HPDE6-E6E7 (cell line): ENCODE results near the gene TLK1.
"Not testable (repeated sequence)": the region's sequence is repeated elsewhere in the genome, so short reads cannot be mapped to it uniquely, and the experiment has no call there.

Experiments used
- DNase-seq: peaks from one replicate; pipeline ENCODE4 v3.0.0; 2011; ENCODE audit warnings: missing footprints; ENCODE audit errors: extremely low spot score

The TLK1 gene

DNA sequence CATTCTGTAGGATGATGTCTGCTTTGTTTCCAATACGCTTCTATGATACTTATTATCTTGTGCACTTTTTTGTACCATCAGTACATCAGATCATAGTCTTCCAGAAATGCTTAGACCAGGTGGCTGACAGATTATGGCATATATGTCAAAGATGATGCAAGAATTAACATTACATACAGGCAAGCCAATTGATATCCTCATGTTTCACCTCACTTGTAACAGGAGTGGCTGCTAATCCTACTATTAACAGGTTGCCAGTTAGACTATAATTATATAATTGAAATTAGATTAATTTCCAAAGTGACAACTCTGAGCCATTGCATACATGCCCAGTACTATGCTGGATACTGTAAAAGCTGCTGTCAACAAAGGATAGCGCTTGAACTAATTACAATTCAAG, 77.2 kb downstream of the TLK1 start:
- no peak for DNase-seq

DNA sequence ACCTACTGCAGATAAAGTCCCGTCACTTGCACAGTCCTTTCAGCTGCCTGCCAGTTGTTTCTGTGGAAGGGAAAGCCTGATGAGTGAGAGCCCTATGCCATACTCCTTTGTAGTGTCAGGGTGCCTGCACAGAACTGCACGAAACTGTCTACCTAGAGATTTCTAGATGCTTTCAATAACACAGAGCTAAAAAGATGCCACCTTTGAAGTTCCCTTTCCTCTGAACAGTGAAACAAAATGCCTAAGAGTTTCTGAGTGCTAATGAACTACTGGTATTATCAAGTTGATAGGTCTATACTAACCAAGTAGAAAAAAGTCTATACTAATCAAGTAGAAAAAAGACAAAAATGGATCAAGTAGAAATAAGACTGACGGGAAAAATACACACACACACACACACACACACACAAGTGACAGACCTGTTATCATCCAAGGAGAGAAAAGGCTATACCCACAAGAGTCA, 79.0 kb downstream of the TLK1 start:
- DNase-seq, result no peak

DNA sequence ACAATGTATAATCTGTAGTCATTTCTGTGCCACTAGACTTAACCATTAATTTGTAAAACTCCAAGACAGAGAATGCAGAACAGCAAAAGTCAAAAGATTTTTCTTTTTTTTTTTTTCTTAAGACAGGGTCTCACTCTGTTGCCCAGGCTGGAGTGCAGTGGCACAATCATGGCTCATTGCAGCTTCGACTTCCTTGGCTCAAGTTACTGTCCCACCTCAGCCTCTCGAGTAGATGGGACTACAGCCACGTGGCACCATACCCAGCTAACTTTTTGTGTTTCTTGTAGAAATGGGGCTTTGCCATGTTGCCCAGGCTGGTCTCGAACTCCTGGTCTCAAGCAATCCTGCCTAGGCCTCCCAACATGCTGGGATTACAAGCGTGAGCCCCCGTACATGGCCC, 80.1 kb downstream of the TLK1 start:
- no peak for DNase-seq

DNA sequence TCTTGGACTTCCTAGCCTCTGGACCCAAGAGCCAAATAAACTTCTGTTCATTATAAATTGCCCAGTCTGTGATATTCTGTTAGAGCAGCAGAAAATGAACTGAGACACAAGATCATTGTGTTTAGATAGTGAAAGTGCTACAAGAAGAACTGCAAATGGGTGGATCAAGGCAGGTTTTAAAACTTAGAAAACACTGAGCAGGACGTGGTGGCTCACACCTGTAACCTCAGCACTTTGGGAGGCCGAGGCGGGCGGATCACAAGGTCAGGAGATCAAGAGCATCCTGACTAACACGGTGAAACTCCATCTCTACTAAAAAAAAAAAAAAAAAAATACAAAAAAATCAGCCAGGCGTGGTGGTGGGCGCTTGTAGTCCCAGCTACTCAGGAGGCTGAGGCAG, 84.3 kb downstream of the TLK1 start:
- not testable (repeated sequence) for DNase-seq

DNA sequence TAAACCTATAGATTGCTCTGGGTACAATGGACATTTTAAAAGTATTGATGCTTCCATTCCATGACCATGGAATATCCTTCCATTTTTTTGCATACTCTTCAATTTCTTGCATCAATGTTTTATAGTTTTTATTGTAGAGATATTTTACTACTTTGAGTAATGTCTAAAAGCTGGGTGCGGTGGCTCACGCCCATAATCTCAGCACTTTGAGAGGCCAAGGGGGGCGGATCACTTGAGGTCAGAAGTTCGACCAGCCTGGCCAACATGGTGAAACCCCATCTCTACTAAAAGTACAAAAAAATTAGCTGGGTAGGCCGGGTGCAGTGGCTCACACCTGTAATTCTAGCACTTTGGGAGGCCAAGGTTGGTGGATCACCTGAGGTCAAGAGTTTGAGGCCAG, 88.5 kb downstream of the TLK1 start:
- no peak for DNase-seq

DNA sequence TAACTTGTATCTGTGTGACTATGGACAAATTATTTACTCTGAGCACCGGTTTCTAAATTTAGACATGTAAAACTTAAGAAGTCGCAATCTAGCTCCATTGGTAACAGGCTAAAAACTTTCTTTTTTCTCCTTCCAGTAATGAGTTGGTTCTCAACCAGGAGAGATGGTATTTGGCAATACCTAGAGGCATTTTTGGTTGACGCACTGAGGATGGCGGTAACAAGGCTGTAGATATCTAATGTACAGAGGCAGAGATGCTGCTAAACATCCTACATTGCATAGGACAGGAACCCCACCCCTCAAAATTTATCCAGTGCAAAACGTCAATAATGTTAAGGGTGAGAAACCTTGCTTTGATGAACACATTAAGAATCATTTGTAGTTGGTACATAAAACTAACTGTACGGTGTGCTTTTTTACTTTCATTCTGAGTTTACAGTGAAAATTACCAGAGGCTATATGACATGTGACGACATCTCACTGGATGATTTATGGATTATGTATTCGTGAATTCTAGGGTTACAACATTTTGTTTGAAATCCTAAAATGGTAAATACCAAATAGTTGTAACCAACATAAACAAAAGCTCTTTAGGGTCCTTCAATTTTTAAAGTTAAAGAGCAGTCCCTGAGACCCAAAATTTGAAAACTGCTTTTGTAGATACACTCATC, 91.3 kb downstream of the TLK1 start:
- DNase-seq, result no peak

DNA sequence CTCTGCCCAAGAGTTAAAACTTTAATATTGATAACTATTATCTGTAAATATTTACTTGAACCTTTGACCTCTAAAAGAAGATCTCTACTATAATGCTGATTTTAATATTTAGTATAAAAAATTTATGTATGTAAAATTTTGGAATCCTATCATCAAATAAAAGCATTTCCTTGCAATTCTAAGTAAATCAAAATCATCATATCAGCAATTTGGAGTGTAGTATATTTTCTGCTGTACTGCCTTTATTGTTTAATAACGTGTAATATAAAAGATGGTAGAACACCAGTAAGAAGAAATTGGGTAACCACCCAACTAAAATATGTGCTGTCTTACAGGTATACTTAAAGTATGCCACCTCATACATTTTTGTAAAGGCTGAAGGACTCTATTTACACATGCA, 94.6 kb downstream of the TLK1 start:
- no peak for DNase-seq

DNA sequence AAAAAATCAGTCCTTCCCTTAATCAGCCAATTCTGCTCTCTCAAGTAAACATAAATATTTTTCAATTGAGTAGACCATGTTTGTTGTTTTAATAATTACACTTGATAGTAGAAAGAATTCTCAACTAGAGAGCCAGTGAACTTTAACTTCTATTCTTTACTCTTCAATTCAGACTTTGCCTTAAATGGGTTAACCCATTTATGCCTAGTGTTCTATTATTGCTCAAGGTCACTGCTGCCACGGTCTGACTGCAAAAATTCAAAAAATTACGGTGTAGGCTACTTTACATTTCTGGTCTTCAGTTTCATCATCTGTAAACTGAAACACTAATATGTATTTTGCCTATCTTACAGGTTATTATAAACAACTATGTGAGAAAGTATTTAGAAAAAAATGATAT, 103.1 kb downstream of the TLK1 start:
- no peak for DNase-seq

DNA sequence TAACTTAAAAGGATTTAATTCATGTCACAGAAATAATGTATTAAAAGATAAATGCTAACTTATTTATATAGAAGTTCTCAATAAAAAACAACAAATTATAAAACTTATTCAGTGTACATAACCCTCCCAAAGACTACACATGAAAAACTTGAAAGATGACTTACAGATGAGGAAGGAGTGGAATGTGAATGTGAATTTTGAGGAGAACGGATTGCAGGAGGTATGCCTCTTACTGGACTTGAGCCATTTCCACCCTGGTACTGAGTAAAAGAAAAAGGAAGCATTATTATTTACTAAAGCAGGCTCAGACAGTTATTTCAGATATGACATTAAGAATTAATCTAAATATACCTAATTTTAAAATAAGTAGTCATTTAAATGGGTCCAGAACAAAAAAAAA, 104.4 kb downstream of the TLK1 start:
- DNase-seq, result no peak

DNA sequence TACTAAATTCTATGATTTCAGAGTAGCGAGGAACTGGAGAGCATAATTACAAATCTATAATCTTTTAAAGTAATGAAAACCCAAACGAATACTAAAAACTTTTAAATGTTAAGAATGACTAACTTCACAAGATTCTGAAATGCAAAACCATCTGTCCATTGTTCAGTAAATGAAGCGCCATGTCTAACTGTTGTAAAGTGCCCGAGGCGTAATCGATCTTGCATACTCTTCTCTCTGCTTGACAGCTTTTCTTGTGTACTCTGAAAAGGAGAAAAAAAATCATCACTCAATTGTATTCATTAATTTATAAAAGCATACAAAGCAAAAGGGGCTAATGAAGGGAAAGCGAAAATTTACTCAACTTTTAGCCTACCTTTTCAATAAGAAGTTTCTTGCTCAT, 111.0 kb downstream of the TLK1 start:
- DNase-seq, result no peak

DNA sequence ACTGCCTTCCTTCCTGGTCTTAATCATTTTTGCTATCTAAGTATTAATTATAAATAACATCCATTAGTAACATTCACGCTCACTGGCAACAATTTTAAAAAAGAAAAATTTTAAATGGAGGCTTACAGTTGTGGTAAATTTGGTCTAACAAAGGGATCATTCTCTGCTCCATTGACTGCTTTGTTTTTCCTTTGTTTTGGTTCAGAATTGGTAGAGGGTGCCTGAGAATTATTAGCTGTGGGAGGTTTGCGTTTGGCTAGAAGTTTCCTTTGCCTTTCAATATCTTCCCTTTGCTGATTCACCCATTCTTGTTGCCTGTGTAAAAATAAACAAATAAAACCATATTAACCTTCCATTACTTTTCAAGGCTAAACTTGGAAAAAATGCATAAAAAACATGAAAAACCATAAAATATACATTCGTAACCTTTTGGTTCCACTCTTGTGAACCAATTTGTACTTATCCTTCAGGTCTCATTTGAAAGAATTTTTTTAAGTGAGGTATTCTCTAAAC, 114.6 kb downstream of the TLK1 start:
- DNase-seq, result no peak

DNA sequence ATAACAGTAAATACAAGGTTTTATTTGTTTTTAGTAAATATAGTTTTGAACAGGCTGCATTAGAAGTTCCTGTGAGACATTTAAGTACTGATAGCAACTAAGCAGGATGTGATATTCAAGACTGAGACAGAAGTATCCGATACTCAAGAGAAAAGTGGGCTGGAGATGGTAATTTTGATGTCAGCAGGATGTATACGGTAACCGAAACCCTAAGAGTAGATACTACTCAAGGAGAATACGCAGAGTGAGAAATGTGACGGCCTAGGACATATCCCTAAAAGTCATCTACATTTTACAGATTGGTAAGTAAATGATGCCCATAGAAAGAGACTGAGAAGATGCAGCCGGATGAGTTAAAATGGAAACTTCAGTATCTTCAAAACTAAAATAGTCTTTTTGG, 116.3 kb downstream of the TLK1 start:
- no peak for DNase-seq

DNA sequence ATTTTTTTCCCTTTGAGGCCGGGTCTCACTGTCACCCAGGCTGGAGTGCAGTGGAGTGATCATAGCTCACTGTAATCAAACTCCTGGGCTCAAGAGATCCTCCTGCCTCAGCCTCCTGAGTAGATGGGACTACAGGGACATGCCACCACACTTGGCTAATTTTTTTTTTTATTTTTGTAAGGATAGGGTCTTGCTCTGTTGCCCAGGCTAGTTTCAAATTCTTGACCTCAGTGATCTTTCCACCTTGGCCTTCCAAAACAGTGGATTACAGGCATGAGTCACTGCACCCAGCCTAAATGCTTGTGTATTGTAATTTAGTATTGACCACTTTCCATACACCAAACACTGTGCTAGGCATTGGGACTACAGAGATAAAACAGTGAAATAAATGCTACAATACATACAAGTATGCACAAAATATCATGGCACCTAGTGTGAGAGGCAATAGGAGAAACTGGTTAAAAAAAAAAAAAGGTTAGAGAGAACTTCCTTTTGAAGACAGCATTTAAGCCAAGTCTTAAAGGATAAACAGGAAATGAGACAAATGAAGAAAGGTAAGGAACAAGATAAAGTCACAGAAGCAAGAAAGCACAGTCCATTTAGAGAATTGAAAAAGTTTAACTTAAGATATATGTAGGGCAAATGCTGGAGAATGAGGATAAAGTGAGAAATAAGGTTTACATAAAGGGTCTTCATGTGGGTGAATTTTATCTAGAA, 118.3 kb downstream of the TLK1 start:
- DNase-seq, result no peak

DNA sequence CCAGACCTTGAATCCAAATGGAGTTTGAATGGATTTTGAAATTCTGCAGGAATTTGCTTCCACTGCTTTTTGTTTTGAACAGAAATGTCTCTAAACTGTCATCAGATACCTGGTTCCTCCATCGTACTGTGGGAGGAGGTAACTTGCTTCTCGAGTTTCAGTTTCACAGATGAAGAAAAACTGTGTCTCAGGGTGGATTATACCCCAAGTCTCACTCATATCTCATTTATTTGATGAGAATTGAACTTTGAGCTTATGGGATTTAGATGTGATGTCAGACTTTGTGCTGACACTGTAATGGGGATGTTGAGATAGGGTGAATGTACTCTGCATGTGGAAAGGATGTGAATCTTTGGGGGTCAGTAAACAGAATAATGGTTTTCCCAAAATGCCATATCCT, 124.2 kb downstream of the TLK1 start:
- no peak for DNase-seq

DNA sequence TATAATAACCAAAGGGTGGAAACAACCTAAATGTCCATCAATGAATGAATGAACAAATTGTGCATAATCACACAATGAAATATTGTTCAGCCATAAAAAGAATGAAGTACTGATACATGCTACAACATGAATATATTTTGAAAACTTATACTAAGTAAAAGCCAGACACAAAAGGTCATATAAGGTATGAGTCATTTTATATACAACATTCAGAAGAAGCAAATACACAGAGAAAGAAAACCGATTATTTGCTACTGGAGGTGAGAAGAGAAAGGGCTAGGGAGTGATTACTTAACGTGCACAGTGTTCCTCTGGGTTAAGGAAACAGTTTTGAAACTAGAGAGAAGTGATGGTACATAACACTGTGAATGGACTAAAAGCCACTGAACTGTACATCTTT, 126.4 kb downstream of the TLK1 start:
- no peak for DNase-seq

DNA sequence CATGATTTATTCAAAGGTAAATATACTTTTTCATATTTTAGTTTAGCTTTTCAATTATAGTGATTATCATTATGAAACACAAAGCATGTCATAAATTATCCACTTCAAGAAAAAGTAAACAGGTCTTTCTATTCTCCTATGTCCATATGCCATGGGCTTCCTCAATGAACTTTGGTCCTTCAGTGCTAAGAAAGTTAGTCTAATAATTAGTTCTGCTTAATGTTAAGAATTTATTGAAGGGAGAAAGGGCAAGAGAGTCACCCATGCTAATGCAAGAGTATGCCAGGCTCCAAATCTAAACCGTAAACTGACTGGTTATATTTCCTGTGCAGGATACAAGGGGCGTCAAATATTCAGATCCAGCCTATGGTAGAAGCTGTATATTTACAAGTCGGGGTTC, 135.5 kb downstream of the TLK1 start:
- no peak for DNase-seq

DNA sequence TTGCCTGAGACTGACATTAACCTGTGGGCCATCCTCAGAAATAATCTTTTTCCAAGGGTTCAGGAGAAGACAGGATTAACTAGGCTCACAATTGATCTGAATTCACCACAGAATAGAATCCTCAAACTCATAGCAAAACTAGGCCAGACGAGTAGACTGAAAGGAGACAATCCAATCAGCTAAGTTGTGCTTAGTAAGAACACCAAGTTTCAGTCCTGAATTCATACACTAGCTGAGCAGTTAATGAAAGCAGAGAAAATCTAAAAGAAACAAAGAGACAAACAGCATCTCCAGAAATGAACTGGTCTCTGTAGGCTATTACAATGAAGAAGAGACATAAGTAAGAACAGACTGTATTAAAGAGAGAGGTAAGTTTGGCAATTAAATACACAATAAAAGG, 142.2 kb downstream of the TLK1 start:
- DNase-seq, result no peak

DNA sequence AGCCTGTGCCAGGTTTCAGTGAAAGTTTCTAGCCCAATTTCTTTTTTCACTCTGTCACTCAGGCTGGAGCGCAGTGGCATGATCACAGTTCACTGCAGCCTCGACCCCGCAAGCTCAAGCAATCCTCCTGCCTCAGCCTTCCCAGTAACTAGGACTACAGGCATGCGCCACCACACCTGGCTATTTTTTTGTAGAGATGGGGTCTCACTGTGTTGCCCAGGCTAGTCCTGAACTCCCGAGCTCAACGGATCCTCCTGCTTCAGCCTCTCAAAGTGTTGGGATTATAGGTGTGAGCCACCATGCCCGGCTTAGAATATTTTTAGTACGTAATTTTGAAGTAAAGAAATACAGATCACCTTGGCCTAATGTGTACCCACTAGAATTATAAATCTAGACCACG, 144.6 kb downstream of the TLK1 start:
- no peak for DNase-seq

DNA sequence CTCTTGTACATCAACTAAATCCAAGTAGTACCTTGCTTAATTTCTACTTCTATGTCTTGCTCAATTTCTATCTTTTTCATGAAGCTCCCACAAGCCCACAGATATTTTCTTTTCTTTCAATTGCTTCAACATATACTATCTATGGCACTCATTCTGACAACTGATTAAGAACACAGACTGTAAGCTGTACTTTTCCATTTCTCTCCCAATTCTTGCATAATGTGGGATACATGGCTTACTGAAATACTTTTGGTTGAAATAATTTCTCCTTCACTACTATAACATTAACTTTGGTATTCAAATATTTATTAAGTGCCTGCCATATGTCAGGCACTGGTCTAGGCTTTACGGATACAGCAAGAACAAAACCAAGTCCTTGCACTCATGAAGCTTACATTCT, 146.8 kb downstream of the TLK1 start:
- no peak for DNase-seq

DNA sequence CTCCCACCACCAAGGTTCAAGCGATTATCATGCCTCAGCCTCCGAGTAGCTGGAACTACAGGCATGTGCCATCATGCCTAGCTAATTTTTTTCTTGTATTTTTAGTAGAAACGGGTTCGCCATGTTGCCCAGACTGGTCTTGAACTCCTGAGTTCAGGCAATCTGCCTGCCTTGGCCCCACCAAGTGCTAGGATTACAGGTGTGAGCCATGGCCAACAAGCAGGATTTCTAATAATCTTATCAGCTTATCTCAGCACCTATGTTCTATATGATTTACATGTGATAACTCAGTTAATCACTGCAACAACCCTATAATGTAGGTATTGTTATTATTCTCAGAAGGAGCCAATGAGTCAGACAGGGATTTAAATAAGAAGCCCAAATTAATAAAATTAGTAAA, 151.3 kb downstream of the TLK1 start:
- no peak for DNase-seq

DNA sequence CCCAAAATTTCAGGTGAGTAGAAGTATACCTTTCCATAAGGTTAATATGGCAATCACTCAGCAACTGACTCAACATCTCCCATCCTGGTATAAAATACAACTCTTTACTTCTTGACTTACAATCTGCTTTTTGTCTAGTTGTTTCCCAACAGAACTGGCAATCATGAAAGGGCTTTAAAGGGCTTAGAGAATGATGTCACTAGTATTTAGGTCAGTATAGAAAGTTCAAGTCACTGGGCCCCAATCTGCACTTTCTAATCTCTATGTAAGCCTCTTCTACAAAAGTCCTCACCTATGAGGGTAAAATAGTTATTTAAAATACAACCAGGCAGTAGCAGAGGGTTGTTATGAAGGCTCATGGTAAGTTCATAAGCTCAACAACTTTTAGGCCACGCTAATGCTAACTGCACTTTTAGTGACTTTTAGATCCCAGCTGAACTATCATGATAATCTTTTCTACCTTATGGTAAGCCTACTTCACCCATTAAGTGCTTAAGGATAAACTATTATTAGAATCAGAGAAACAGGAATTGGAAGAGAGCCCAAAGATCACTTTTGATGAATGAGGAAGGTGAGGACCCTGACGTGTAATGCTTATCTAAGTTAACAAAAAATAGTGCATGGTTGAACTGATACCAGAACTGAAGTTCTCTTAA, 152.0 kb downstream of the TLK1 start:
- DNase-seq, result no peak

DNA sequence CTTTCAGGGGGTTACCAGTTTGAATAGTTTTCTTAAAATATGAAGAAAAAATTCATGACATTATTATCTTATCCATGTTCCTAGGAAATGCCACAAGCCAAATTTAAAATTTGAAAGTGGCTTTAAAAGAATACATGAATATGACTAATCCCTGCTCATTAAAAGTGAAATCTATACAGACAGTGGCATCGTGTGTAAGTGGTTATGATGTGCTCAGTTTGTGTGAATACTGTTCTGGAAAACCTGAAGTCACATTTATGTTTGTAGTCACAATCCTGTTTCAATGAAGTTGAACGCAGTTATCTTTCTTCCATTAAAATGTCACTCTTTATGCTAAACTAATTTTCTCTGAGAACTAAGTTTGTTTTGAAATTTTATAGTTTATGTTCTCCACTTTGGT, 155.9 kb downstream of the TLK1 start:
- no peak for DNase-seq

DNA sequence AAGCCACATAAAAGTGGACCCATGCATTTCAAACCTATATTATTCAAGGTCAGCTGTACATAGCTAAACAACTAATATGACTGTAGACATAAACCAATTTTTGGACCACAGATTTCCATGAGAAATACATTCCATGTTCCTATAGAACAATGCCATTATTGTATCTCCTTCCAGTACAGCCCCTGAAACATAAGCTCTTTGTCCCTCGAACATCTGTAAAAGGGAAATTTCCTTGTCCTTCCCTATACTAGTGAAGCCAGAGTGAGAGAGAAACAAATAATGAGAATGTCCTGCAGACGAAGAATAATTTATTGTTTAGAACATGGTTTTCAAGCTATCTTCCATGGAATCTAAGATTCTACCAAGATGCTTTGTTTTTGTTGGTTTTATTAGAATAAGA, 156.3 kb downstream of the TLK1 start:
- DNase-seq, result no peak
